HepG2 (cell line): ENCODE measurements around the gene MCM10. TPM values are rescaled to one million over a fixed set of nuclear protein-coding genes. Genes with fewer than 3 reads are reported as not detected.
A peak's percentile ranks its signal among the peaks of the same experiment; 100 is the strongest.

Experiments used
- CC2D1A ChIP-seq: sonication (generic); formaldehyde crosslinking; IDR thresholded peaks from 2 replicates; pipeline ENCODE4 v1.8.1; 2023; ENCODE audit warnings: mild to moderate bottlenecking, missing genetic modification reagents
- ELF3 ChIP-seq: IDR thresholded peaks from 2 replicates; pipeline ENCODE4 v1.6.1; 2016; ENCODE audit warnings: missing genetic modification reagents, missing compliant biosample characterization
- FOXM1 ChIP-seq: sonication (generic); formaldehyde crosslinking; IDR thresholded peaks from 2 replicates; pipeline ENCODE4 v1.5.0; 2020; ENCODE audit warnings: missing genetic modification reagents
- MED1 ChIP-seq: sonication (generic); formaldehyde crosslinking; IDR thresholded peaks from 2 replicates; pipeline ENCODE4 v1.4.0; 2020; ENCODE audit warnings: missing genetic modification reagents
- NFKBIZ ChIP-seq: IDR thresholded peaks from 2 replicates; pipeline ENCODE4 v1.6.1; 2018; ENCODE audit warnings: missing genetic modification reagents, missing compliant biosample characterization
- RELA ChIP-seq: sonication (generic); formaldehyde crosslinking; IDR thresholded peaks from 2 replicates; pipeline ENCODE4 v1.4.0; 2020; ENCODE audit warnings: missing genetic modification reagents
- ZBTB21 ChIP-seq: sonication (generic); formaldehyde crosslinking; IDR thresholded peaks from 2 replicates; pipeline ENCODE4 v1.4.0; 2020; ENCODE audit warnings: missing genetic modification reagents
- polyA plus RNA-seq, 8 experiments: library from polyadenylated mRNA; depleted of rRNA in 3 of 8; stranded (reverse) in 7 of 8; unstranded in 1 of 8; fragments of >200 nt; fragmentation: Illumina TruSeq in 4 of 8; extraction: Trizol in 4 of 8; gene quantifications; 2 replicates each; pipeline versions ENCODE4 v1.2.1 to v1.2.3, GENCODE V29; 2011 to 2016; ENCODE audit warnings: low read depth in 4 of 8, missing spikeins in 1 of 8, mixed read lengths in 1 of 8; ENCODE audit not compliant: insufficient read depth in 1 of 8
- total RNA-seq, 5 experiments: library from RNA; depleted of rRNA; stranded (reverse); fragments of >200 nt; fragmentation: Illumina TruSeq; extraction: Trizol; gene quantifications; 2 replicates each; pipeline ENCODE4 v1.2.3, GENCODE V29; 2016; ENCODE audit warnings: low read depth in 1 of 5
- TF ChIP-seq, protein P1 (sequence below): sonication (generic); formaldehyde crosslinking; IDR thresholded peaks from 2 replicates; pipeline ENCODE4 v1.5.0; 2020; ENCODE audit warnings: mild to moderate bottlenecking, missing genetic modification reagents, borderline replicate concordance
- TF ChIP-seq, protein P2 (sequence below): sonication (generic); formaldehyde crosslinking; conservative IDR thresholded peaks from 2 replicates; pipeline ENCODE4 v1.8.1; 2023; ENCODE audit warnings: missing genetic modification reagents
- TF ChIP-seq, protein P3 (sequence below): sonication (generic); formaldehyde crosslinking; IDR thresholded peaks from 2 replicates; pipeline ENCODE4 v1.8.0; 2022; ENCODE audit warnings: mild to moderate bottlenecking, missing genetic modification reagents, borderline replicate concordance
- TF ChIP-seq, protein P4 (sequence below): sonication (generic); formaldehyde crosslinking; IDR thresholded peaks from 2 replicates; pipeline ENCODE4 v1.5.0; 2020; ENCODE audit warnings: missing genetic modification reagents, mild to moderate bottlenecking, borderline replicate concordance
- TF ChIP-seq, protein P5 (sequence below), 2 experiments: sonication (generic) in 1 of 2; formaldehyde crosslinking in 1 of 2; IDR thresholded peaks; 2 replicates each; pipeline versions ENCODE4 v1.4.0 to v1.6.1; 2018 to 2020; ENCODE audit warnings: missing genetic modification reagents in 2 of 2, borderline replicate concordance in 1 of 2, low read depth in 1 of 2, mild to moderate bottlenecking in 1 of 2, missing biosample characterization in 1 of 2

The MCM10 gene
- total and polyA plus RNA-seq, 2 of the 13 experiments (the other 11 are each of a cell fraction or from before 2014, with no cell fraction given) = 2.8 to 31.3 TPM

DNA sequence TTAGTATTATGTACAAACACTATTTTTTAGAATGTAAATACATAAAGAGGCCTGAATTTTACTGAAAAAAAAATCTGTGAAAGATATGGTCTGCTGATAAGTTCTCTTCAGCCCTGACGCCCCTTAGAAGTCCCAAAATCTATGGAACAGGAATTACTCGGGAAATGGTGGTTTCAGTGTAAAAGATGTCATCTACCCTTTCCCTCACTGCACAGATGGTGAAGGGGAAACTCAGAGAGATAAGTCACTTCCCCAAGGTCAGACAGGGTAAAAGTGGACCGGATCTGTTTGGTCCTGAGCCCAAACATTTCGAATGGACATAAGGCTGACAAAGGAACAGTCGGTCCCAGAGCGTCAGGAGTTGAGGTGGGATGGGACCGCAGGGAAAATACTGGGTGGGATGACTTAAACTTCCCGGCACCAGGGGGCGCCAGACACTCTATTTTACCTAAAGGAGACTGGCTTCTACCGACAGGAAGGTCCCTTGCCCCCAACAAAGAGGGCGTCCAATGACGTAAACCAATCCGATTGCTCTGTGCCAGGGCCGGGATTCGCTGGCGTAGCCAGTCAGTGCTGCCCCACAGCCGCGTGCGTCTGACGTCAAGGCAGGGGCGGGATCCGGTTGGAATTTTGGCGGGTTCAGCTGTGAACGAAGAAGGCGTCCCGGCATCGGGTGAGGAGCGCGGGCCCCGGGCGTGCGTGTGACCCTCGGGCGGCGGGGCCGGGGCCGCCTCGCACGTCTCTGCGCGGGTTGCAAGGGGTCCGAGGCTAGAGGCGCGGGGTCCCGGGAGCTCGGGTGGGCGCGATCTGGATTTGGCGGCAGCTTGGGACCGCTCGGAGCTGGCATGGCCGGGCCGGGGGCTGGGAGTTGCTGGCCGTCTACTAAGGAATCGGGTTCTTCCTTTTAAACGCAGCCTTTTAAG is at the start of gene MCM10 (continued):
- TF ChIP-seq, protein P1, sequence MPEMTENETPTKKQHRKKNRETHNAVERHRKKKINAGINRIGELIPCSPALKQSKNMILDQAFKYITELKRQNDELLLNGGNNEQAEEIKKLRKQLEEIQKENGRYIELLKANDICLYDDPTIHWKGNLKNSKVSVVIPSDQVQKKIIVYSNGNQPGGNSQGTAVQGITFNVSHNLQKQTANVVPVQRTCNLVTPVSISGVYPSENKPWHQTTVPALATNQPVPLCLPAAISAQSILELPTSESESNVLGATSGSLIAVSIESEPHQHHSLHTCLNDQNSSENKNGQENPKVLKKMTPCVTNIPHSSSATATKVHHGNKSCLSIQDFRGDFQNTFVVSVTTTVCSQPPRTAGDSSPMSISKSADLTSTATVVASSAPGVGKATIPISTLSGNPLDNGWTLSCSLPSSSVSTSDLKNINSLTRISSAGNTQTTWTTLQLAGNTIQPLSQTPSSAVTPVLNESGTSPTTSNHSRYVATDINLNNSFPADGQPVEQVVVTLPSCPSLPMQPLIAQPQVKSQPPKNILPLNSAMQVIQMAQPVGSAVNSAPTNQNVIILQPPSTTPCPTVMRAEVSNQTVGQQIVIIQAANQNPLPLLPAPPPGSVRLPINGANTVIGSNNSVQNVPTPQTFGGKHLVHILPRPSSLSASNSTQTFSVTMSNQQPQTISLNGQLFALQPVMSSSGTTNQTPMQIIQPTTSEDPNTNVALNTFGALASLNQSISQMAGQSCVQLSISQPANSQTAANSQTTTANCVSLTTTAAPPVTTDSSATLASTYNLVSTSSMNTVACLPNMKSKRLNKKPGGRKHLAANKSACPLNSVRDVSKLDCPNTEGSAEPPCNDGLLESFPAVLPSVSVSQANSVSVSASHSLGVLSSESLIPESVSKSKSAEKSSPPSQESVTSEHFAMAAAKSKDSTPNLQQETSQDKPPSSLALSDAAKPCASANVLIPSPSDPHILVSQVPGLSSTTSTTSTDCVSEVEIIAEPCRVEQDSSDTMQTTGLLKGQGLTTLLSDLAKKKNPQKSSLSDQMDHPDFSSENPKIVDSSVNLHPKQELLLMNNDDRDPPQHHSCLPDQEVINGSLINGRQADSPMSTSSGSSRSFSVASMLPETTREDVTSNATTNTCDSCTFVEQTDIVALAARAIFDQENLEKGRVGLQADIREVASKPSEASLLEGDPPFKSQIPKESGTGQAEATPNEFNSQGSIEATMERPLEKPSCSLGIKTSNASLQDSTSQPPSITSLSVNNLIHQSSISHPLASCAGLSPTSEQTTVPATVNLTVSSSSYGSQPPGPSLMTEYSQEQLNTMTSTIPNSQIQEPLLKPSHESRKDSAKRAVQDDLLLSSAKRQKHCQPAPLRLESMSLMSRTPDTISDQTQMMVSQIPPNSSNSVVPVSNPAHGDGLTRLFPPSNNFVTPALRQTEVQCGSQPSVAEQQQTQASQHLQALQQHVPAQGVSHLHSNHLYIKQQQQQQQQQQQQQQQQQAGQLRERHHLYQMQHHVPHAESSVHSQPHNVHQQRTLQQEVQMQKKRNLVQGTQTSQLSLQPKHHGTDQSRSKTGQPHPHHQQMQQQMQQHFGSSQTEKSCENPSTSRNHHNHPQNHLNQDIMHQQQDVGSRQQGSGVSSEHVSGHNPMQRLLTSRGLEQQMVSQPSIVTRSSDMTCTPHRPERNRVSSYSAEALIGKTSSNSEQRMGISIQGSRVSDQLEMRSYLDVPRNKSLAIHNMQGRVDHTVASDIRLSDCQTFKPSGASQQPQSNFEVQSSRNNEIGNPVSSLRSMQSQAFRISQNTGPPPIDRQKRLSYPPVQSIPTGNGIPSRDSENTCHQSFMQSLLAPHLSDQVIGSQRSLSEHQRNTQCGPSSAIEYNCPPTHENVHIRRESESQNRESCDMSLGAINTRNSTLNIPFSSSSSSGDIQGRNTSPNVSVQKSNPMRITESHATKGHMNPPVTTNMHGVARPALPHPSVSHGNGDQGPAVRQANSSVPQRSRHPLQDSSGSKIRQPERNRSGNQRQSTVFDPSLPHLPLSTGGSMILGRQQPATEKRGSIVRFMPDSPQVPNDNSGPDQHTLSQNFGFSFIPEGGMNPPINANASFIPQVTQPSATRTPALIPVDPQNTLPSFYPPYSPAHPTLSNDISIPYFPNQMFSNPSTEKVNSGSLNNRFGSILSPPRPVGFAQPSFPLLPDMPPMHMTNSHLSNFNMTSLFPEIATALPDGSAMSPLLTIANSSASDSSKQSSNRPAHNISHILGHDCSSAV = no peak
- TF ChIP-seq RELA (CRISPR knock-in tag) (no peak), FOXM1 (CRISPR knock-in tag) (no peak), MED1 (CRISPR knock-in tag) (peak; percentile 37; the same call in 1 of the 2 replicates), CC2D1A (CRISPR knock-in tag) (0 out of 2 replicates have a peak, but pooled peaks have one; percentile 31), NFKBIZ (CRISPR knock-in tag) (0 out of 2 replicates have a peak, but pooled peaks have one; percentile 34), ELF3 (peak; percentile 71; the same call in 1 of the 2 replicates), ZBTB21 (CRISPR knock-in tag) (peak; percentile 88)
- TF ChIP-seq, protein P2, sequence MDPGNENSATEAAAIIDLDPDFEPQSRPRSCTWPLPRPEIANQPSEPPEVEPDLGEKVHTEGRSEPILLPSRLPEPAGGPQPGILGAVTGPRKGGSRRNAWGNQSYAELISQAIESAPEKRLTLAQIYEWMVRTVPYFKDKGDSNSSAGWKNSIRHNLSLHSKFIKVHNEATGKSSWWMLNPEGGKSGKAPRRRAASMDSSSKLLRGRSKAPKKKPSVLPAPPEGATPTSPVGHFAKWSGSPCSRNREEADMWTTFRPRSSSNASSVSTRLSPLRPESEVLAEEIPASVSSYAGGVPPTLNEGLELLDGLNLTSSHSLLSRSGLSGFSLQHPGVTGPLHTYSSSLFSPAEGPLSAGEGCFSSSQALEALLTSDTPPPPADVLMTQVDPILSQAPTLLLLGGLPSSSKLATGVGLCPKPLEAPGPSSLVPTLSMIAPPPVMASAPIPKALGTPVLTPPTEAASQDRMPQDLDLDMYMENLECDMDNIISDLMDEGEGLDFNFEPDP (CRISPR knock-in tag) = 0 out of 2 replicates have a peak, but pooled peaks have one; percentile 12
- TF ChIP-seq, protein P3, sequence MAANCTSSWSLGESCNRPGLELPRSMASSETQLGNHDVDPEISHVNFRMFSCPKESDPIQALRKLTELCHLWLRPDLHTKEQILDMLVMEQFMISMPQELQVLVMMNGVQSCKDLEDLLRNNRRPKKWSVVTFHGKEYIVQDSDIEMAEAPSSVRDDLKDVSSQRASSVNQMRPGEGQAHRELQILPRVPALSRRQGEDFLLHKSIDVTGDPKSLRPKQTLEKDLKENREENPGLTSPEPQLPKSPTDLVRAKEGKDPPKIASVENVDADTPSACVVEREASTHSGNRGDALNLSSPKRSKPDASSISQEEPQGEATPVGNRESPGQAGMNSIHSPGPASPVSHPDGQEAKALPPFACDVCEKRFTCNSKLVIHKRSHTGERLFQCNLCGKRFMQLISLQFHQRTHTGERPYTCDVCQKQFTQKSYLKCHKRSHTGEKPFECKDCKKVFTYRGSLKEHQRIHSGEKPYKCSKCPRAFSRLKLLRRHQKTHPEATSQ (CRISPR knock-in tag) = peak; percentile 59; the same call in 1 of the 2 replicates
- TF ChIP-seq, protein P4, sequence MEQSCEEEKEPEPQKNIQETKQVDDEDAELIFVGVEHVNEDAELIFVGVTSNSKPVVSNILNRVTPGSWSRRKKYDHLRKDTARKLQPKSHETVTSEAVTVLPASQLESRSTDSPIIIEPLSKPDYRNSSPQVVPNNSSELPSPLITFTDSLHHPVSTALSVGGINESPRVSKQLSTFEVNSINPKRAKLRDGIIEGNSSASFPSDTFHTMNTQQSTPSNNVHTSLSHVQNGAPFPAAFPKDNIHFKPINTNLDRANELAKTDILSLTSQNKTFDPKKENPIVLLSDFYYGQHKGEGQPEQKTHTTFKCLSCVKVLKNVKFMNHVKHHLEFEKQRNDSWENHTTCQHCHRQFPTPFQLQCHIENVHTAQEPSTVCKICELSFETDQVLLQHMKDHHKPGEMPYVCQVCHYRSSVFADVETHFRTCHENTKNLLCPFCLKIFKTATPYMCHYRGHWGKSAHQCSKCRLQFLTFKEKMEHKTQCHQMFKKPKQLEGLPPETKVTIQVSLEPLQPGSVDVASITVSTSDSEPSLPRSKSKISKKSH (CRISPR knock-in tag) = no peak
- TF ChIP-seq, protein P5, sequence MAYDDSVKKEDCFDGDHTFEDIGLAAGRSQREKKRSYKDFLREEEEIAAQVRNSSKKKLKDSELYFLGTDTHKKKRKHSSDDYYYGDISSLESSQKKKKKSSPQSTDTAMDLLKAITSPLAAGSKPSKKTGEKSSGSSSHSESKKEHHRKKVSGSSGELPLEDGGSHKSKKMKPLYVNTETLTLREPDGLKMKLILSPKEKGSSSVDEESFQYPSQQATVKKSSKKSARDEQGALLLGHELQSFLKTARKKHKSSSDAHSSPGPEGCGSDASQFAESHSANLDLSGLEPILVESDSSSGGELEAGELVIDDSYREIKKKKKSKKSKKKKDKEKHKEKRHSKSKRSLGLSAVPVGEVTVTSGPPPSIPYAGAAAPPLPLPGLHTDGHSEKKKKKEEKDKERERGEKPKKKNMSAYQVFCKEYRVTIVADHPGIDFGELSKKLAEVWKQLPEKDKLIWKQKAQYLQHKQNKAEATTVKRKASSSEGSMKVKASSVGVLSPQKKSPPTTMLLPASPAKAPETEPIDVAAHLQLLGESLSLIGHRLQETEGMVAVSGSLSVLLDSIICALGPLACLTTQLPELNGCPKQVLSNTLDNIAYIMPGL (CRISPR knock-in tag; IDR thresholded peaks at IDR 0.05; ENCODE audit: borderline replicate concordance in 1 of 2, low read depth in 1 of 2) = peak; percentile 55 to 71; a peak in 2 of 4 replicates
